ENCODE results near the gene GSTT2B.
"Not testable (repeated sequence)": the region's sequence is repeated elsewhere in the genome, so short reads cannot be mapped to it uniquely, and the experiment has no call there.

Gene GSTT2B, protein sequence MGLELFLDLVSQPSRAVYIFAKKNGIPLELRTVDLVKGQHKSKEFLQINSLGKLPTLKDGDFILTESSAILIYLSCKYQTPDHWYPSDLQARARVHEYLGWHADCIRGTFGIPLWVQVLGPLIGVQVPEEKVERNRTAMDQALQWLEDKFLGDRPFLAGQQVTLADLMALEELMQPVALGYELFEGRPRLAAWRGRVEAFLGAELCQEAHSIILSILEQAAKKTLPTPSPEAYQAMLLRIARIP

GRCh38 chr22:23961084-23961771 lies at the start of gene GSTT2B:
TSS of gene GSTT2B (minus strand) at chr22:23961195. CDS start at chr22:23961131, 64 bp downstream.
- DNase-seq = not testable (repeated sequence)

GRCh38 chr22:24010018-24010391 lies 49.0 kb upstream of the GSTT2B start:
- no peak for DNase-seq

DNA sequence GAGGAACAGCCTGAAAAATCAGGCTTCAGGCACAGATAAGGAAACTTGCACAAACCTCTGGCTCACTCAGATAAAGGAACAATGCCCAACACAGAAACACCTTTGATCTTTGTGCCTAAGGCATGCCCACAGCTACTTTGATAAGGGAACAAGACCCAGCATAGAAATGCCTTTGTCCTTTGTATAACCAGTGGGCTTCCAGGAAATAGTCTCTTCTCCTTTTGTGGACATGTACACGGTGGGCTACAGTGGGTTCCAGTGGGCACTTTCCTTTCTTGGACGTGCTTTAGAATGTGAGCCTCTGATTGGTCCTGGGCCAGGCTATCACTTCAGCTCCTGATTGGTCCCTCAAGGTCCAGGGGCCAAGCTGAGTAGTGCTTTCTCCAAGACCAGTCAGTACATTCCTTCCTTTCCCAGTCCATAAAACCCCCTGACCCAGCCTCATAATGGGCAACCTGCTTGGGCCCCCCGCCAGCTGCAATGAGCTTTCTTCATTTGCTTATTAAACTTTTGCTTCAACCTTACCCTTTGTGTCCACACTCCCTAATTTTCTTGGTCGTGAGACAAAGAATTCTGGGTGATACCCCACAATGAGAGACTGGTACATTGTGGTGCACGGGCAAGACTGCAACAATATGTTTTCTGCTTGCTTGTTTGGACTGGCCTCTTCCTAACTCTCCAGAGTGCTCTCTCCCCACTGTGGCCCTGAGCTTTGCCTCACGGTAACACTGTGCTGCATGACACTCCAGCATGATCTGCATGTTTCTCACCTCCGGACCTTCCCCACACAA lies 48.4 kb upstream of the GSTT2B start:
- no peak for DNase-seq

- DNase-seq = no peak
Measured at GRCh38 chr22:24008381-24009226, 47.6 kb upstream of the GSTT2B start.

GRCh38 chr22:24008022-24008283 lies 47.0 kb upstream of the GSTT2B start:
- DNase-seq = no peak

DNA sequence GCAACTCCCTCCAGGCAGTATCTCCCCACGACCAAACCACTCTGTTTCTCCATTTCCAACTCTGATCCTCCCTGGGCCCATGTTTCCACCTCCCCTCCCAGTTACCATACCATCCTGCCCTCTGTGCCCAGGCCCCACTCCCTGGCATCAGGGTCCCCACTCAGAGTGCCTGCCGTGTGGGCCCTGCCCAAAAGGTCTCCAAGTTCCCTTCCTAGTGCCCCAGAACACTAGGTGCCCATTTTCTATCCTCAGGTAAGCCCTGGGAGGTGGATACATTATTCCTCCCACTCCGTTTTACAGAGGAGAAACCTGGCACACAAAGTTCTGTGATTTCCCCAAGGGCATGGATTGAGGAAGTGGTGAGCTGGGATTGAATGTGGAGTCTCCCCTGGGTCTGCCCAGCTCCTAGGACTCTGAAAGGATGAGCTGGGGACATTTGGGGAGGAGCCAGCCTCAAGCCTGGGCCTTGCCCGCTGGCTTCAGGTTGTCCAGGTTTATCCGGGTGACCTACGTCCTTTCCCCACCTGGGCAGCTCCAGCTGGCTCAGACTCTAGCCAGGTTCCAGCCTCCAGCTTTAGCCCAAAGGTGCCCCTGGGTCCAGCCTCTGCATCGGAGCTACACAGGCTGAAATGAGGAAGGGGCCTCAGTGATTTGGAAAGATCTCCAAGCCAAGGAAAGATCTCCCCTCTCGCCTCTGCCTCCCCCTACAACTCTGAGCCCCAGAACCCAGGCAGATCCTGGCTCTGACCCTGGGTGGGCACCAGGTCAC lies 46.4 kb upstream of the GSTT2B start:
- no peak for DNase-seq

- no peak for DNase-seq
Measured at GRCh38 chr22:24006914-24007214, 45.9 kb upstream of the GSTT2B start.

- no peak for DNase-seq
Measured at GRCh38 chr22:24006207-24006913, 45.4 kb upstream of the GSTT2B start.

DNA sequence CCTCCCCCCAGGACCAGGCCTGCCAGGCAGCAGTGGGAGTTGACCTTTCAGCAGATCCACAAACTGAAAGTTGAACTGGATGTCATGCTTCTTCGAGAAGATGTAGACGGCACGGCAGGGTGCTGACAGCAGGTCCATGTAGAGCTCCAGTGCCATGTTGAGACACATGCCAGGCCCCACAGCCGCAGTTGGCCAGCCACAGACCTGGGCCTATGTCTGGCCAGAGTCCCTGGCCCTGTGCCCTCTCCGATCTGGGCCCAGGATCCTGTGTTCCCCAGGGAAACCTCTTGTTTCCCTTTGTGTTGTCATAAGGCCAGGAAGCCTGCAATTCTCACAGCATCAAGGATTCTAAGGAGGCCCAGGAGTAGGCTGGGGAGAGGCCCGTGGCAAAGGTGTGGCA lies 44.2 kb upstream of the GSTT2B start, which contains the start of gene GSTT4:
Gene GSTT4 (minus strand): TSS at position 253 of the 400 bp plus-strand sequence. CDS start 97 bp downstream, at position 156.
- no peak for DNase-seq

DNA sequence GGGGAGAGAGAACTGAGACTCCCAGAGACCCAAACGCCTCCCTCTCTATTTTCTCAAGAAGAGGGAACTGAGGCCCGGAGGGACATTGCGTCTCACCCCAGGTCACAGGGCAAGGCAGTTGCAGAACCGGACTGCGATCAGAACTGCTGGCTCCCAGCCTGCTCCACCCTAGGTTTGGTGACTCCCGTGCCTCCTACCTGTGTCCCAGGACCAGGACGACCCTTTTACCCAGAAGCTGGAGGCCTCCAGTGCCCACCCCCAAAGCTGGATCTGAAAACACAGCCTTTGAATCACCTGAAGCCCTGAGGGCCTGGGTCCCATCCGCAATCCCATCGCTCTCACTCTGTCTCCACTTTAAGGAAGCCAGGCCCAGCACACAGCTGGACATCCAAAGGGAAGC lies 42.9 kb upstream of the GSTT2B start:
- DNase-seq = no peak

- no peak for DNase-seq
Measured at GRCh38 chr22:24002851-24003250, 41.9 kb upstream of the GSTT2B start.

GRCh38 chr22:24002272-24002671 lies 41.3 kb upstream of the GSTT2B start:
- no peak for DNase-seq

GRCh38 chr22:24001314-24001713 lies 40.3 kb upstream of the GSTT2B start:
- DNase-seq = no peak

GRCh38 chr22:23999779-24000178 lies 38.8 kb upstream of the GSTT2B start:
- not testable (repeated sequence) for DNase-seq

DNA sequence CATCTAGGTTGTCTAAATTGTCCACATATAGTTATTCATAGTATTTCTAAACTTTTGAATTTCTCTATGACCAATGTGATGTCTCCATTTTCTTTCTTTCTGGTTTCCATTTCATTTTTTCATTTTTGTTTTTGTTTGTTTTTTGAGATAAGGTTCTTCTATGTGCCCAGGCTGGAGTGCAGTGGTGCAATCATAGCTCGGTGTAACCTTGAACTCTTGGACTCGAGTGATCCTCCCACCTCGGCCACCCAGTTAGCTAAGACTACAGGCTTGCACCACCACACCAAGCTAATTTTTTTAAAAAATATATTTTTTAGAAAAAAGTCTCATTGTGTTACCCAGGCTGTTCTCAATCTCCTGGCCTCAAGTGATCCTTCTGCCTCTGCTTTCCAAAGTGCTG lies 36.1 kb upstream of the GSTT2B start:
- DNase-seq = no peak

GRCh38 chr22:23993581-23994177 lies 32.7 kb upstream of the GSTT2B start:
- not testable (repeated sequence) for DNase-seq

- not testable (repeated sequence) for DNase-seq
Measured at GRCh38 chr22:23993080-23993479, 32.1 kb upstream of the GSTT2B start.

DNA sequence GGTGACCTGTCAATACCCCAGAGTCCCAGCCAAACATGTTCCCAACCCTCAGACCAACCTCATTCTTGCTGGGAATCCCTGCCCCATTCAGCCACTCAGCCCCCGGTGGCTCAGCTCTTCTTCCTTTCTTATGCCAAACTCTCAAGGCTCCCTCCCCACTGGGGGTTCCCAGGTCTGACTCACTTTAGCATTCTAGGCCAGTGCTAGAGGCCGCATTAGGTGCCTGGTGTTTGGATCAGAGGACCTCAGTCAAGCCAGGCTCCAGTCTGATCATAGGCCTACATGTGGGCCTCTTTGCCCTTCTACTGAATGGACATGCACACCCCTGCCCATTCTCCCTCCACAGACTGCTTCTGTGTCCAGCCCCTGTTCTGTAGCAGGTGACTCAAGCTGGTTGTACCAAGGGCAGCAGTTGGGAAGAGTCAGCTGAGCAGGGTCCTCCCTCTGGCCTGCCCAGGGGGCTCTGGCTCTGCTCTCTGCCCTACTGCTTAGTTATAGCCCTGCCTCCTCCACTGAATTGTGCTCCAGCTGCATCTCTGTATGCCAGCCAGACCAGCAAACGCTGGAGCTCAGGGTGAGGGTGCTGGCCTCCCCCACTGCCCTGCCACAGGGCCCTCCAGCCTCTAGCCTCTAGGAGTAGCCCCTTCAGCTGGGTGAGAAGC lies 28.7 kb upstream of the GSTT2B start:
- not testable (repeated sequence) for DNase-seq

- DNase-seq = not testable (repeated sequence)
Measured at GRCh38 chr22:23986538-23987178, 25.7 kb upstream of the GSTT2B start.

DNA sequence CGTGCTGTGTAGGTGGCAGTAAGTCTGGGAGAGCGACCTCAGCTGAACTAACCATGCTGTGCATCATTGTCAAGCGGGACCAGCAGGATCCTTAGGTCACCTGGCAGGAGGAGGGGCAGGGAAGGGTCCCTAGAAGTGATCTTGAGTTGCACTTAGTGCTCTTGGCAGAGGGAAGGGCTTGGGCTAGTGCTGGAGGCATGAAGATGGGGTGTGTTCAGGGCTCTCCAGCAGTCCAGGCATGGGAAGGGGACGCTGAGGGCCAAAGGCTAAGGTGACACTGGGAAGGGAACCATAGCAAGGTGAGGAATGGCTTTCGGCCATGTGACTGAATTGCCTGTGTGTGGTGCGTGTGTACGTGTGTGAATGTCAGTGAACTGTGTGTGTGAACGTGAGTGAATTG lies 25.1 kb upstream of the GSTT2B start:
- not testable (repeated sequence) for DNase-seq

Data from DMS153 (cell line).